Measurements from ENCODE around the gene LIX1L. TPM values are rescaled to one million over a fixed set of nuclear protein-coding genes. Genes with fewer than 3 reads are reported as not detected.
A peak's percentile ranks its signal among the peaks of the same experiment; 100 is the strongest.

Gene LIX1L
- total RNA-seq, 5 donors from 2014 or later (not counting 1 experiment from before 2014, with no cell fraction given) = 43.4 to 74.4 (median 64.2) TPM

- no peak overlapping the region for H3K27ac Mint-ChIP-seq
- peaks cover 29 to 69% (median 31%) of the 10 kb centered on the region in 3 donors for H3K4me1 Mint-ChIP-seq
- H3K27ac ChIP-seq (ENCODE audit: low read length) = peak overlapping the region; percentile 94
- peaks cover 61 to 86% of the 10 kb centered on the region in 2 experiments for H3K4me1 ChIP-seq (ENCODE audit: control insufficient read depth in 1 of 2, extremely low read depth in 1 of 2, insufficient read depth in 2 of 2, low read length in 2 of 2)
- ChIA-PET POLR2A (interaction anchor here in 1 of 2 donors (1.6 kb wide), 1 partner anchor 13 kb away, joined by 8 read pairs; the partner anchor contains the start of gene TXNIP), CTCF (no interaction called here)
- H3K36me3 Mint-ChIP-seq = no peaks in the 10 kb centered on the region
- no peak overlapping the region for H3K4me3 Mint-ChIP-seq
- no peaks in the 10 kb centered on the region for H3K9me3 Mint-ChIP-seq
- WGBS (ENCODE audit: insufficient coverage) = 91% methylated on average over 1 of the region's 1 CpG
- no peaks in the 10 kb centered on the region for H3K27me3 Mint-ChIP-seq
- H3K4me3 ChIP-seq (ENCODE audit: control insufficient read depth in 1 of 2, extremely low read depth in 1 of 2, low read length in 1 of 2) = no peak overlapping the region
- no peaks in the 10 kb centered on the region for H3K36me3 ChIP-seq (ENCODE audit: control insufficient read depth in 2 of 2, extremely low read depth in 1 of 2, insufficient read depth in 1 of 2, low read length in 1 of 2)
- DNase-seq (no peak), ATAC-seq (replicated peaks in 1 of 4) (no peak)
- no peaks in the 10 kb centered on the region for H3K9me3 ChIP-seq
- no peaks in the 10 kb centered on the region for H3K27me3 ChIP-seq (replicated peaks in 1 of 2; ENCODE audit: control insufficient read depth in 2 of 2, extremely low read depth in 1 of 2, insufficient read depth in 2 of 2, low read length in 1 of 2)
These were observed 25.4 kb upstream of the LIX1L start for GRCh38 chr1:145983206-145983675.

DNA sequence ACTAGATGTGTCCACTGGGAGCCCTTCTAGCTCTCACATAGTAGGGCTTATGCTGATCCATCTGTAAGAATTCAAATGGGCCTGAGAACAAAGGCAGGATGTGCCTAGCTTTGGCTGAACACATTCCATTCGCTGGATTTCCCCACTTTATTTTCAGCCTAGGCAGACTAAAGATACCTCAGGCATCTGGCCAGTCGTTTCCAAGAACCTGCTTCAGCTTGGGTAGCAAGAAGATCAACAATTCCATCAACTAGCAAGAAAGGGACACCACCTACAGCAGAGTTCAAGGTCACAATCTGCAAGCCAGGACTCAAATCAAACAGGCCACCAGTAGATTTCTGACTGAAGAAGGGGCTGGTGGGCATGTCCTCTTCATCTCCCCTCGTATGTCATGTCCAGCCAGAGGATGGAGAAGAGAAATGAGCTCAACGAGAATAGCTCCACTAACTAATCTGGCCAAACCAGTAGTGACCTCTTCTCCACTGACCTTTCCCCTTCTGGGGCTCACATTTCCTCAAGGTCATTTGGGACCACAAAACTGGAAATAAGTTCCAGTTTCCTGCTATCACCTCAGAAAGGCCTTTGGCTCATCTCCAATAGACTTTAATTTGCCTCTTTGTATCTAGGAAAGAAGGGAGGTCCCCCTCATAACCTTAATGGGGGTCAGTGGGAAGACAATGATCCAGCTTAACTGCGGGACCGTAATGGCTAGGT lies 24.4 kb upstream of the LIX1L start:
- peaks cover 68 to 90% of the 10 kb centered on the region in 2 experiments for H3K4me1 ChIP-seq (ENCODE audit: control insufficient read depth in 1 of 2, extremely low read depth in 1 of 2, insufficient read depth in 2 of 2, low read length in 2 of 2)
- WGBS (ENCODE audit: insufficient coverage) = 74% methylated on average over 4 of the region's 6 CpGs
- H3K27me3 Mint-ChIP-seq = no peaks in the 10 kb centered on the region
- H3K27me3 ChIP-seq (replicated peaks in 1 of 2; ENCODE audit: control insufficient read depth in 2 of 2, extremely low read depth in 1 of 2, insufficient read depth in 2 of 2, low read length in 1 of 2) = no peaks in the 10 kb centered on the region
- peak overlapping the region; percentile 94 for H3K27ac ChIP-seq (ENCODE audit: low read length)
- H3K4me1 Mint-ChIP-seq = peaks cover 22 to 59% (median 23%) of the 10 kb centered on the region in 3 donors
- peaks cover 7% of the 10 kb centered on the region for H3K36me3 Mint-ChIP-seq
- no peaks in the 10 kb centered on the region for H3K36me3 ChIP-seq (ENCODE audit: control insufficient read depth in 2 of 2, extremely low read depth in 1 of 2, insufficient read depth in 1 of 2, low read length in 1 of 2)
- no peak overlapping the region for H3K4me3 ChIP-seq (ENCODE audit: control insufficient read depth in 1 of 2, extremely low read depth in 1 of 2, low read length in 1 of 2)
- DNase-seq (no peak), ATAC-seq (replicated peaks in 1 of 4) (no peak)
- H3K27ac Mint-ChIP-seq = no peak overlapping the region
- H3K4me3 Mint-ChIP-seq = no peak overlapping the region
- no peaks in the 10 kb centered on the region for H3K9me3 Mint-ChIP-seq
- CTCF ChIA-PET = interaction anchor here in 1 of 2 donors (0.7 to 1.5 kb wide), 3 partner anchors 9 to 16 kb away, joined by 3 read pairs; no protein-coding TSS in a partner anchor
- POLR2A ChIA-PET = interaction anchor here (0.9 to 1.6 kb wide), 2 partner anchors 14 kb away, joined by 6 to 8 read pairs; partner anchors contain the start of gene TXNIP (in 2 of the 2)
- no peaks in the 10 kb centered on the region for H3K9me3 ChIP-seq

- no peak overlapping the region for H3K4me3 Mint-ChIP-seq
- no peak for ATAC-seq (replicated peaks in 1 of 4)
- H3K4me1 ChIP-seq (ENCODE audit: control insufficient read depth in 1 of 2, extremely low read depth in 1 of 2, insufficient read depth in 2 of 2, low read length in 2 of 2) = peaks cover 68 to 82% of the 10 kb centered on the region in 2 experiments
- ChIA-PET CTCF (interaction anchor here (0.7 to 6.7 kb wide), 16 partner anchors 8 to 135 kb away, joined by 3 to 148 read pairs (median 6); partner anchors contain the start of genes ANKRD34A (in 1 of the 2), LIX1L (in 1 of the 2), NUDT17 (in 1 of the 2) and POLR3GL (in 1 of the 2)), POLR2A (interaction anchor here (0.6 to 3.4 kb wide), 13 partner anchors 12 to 66 kb away, joined by 3 to 15 read pairs (median 7); partner anchors contain the start of genes LIX1L (in 2 of the 2), ANKRD34A (in 1 of the 2), POLR3GL (in 1 of the 2) and TXNIP (in 1 of the 2))
- peaks cover 13 to 49% (median 13%) of the 10 kb centered on the region in 3 donors for H3K4me1 Mint-ChIP-seq
- H3K4me3 ChIP-seq (ENCODE audit: control insufficient read depth in 1 of 2, extremely low read depth in 1 of 2, low read length in 1 of 2) = peak overlapping the region in 1 of 2 donors; percentile 33
- no peaks in the 10 kb centered on the region for H3K9me3 Mint-ChIP-seq
- H3K27ac ChIP-seq (ENCODE audit: low read length) = peak overlapping the region; percentile 94
- no peaks in the 10 kb centered on the region for H3K27me3 ChIP-seq (replicated peaks in 1 of 2; ENCODE audit: control insufficient read depth in 2 of 2, extremely low read depth in 1 of 2, insufficient read depth in 2 of 2, low read length in 1 of 2)
- peaks cover 7% of the 10 kb centered on the region for H3K36me3 Mint-ChIP-seq
- DNase-seq = no peak
- H3K9me3 ChIP-seq = no peaks in the 10 kb centered on the region
- H3K27ac Mint-ChIP-seq = no peak overlapping the region
- H3K27me3 Mint-ChIP-seq = no peaks in the 10 kb centered on the region
- H3K36me3 ChIP-seq (ENCODE audit: control insufficient read depth in 2 of 2, extremely low read depth in 1 of 2, insufficient read depth in 1 of 2, low read length in 1 of 2) = peaks cover 0 to 2% of the 10 kb centered on the region in 2 donors
- no CpG with 5 or more reads among the region's 1 CpG for WGBS (ENCODE audit: insufficient coverage)
These were observed 22.7 kb upstream of the LIX1L start for GRCh38 chr1:145980457-145980994.

GRCh38 chr1:145979746-145980456 lies 22.1 kb upstream of the LIX1L start:
- Mint-ChIP-seq H3K27me3 (no peaks in the 10 kb centered on the region), H3K27ac (no peak overlapping the region), H3K4me1 (peaks cover 6 to 48% (median 13%) of the 10 kb centered on the region in 3 donors), H3K9me3 (no peaks in the 10 kb centered on the region), H3K36me3 (peaks cover 13% of the 10 kb centered on the region), H3K4me3 (no peak overlapping the region)
- ChIA-PET POLR2A (interaction anchor here (0.6 to 3.4 kb wide), 18 partner anchors 9 to 67 kb away, joined by 3 to 15 read pairs (median 4); partner anchors contain the start of genes LIX1L (in 2 of the 2), ANKRD34A (in 1 of the 2), POLR3GL (in 1 of the 2) and RBM8A (in 1 of the 2)), CTCF (interaction anchor here (0.6 to 6.7 kb wide), 22 partner anchors 9 to 135 kb away, joined by 3 to 148 read pairs (median 6); partner anchors contain the start of genes ANKRD34A (in 1 of the 2), LIX1L (in 1 of the 2), NUDT17 (in 1 of the 2) and PIAS3 (in 1 of the 2))
- ATAC-seq (replicated peaks in 1 of 4) (peak; percentile 32 to 58 (median 48)), DNase-seq (peak in 2 of 35 experiments; percentile 49 to 74)
- WGBS (ENCODE audit: insufficient coverage) = 8% methylated on average over 2 of the region's 7 CpGs
- H3K9me3 ChIP-seq = no peaks in the 10 kb centered on the region
- H3K27ac ChIP-seq (ENCODE audit: low read length) = peak overlapping the region; percentile 94
- peaks cover 62 to 76% of the 10 kb centered on the region in 2 experiments for H3K4me1 ChIP-seq (ENCODE audit: control insufficient read depth in 1 of 2, extremely low read depth in 1 of 2, insufficient read depth in 2 of 2, low read length in 2 of 2)
- H3K4me3 ChIP-seq (ENCODE audit: control insufficient read depth in 1 of 2, extremely low read depth in 1 of 2, low read length in 1 of 2) = peak overlapping the region; percentile 20 to 33
- H3K27me3 ChIP-seq (replicated peaks in 1 of 2; ENCODE audit: control insufficient read depth in 2 of 2, extremely low read depth in 1 of 2, insufficient read depth in 2 of 2, low read length in 1 of 2) = no peaks in the 10 kb centered on the region
- H3K36me3 ChIP-seq (ENCODE audit: control insufficient read depth in 2 of 2, extremely low read depth in 1 of 2, insufficient read depth in 1 of 2, low read length in 1 of 2) = peaks cover 3% of the 10 kb centered on the region in 2 donors

- DNase-seq = peak in 33 of 35 experiments; percentile 53 to 91 (median 75)
- 13% methylated on average over 3 of the region's 9 CpGs for WGBS (ENCODE audit: insufficient coverage)
- no peaks in the 10 kb centered on the region for H3K9me3 Mint-ChIP-seq
- POLR2A ChIA-PET = interaction anchor here (0.6 to 3.4 kb wide), 13 partner anchors 10 to 59 kb away, joined by 3 to 15 read pairs (median 4); partner anchors contain the start of genes ANKRD34A (in 1 of the 2), LIX1L (in 1 of the 2), POLR3GL (in 1 of the 2) and RBM8A (in 1 of the 2)
- H3K4me3 ChIP-seq (ENCODE audit: control insufficient read depth in 1 of 2, extremely low read depth in 1 of 2, low read length in 1 of 2) = peak overlapping the region; percentile 20 to 33
- no peak overlapping the region for H3K27ac Mint-ChIP-seq
- peaks cover 1 to 42% (median 10%) of the 10 kb centered on the region in 3 donors for H3K4me1 Mint-ChIP-seq
- peaks cover 3% of the 10 kb centered on the region in 2 donors for H3K36me3 ChIP-seq (ENCODE audit: control insufficient read depth in 2 of 2, extremely low read depth in 1 of 2, insufficient read depth in 1 of 2, low read length in 1 of 2)
- no peak overlapping the region for H3K4me3 Mint-ChIP-seq
- H3K9me3 ChIP-seq = no peaks in the 10 kb centered on the region
- H3K27me3 ChIP-seq (replicated peaks in 1 of 2; ENCODE audit: control insufficient read depth in 2 of 2, extremely low read depth in 1 of 2, insufficient read depth in 2 of 2, low read length in 1 of 2) = no peaks in the 10 kb centered on the region
- H3K36me3 Mint-ChIP-seq = peaks cover 14% of the 10 kb centered on the region
- CTCF ChIA-PET = interaction anchor here (0.6 to 6.7 kb wide), 22 partner anchors 10 to 136 kb away, joined by 3 to 148 read pairs (median 6); partner anchors contain the start of genes ANKRD34A (in 1 of the 2), LIX1L (in 1 of the 2), NUDT17 (in 1 of the 2) and PIAS3 (in 1 of the 2)
- H3K4me1 ChIP-seq (ENCODE audit: control insufficient read depth in 1 of 2, extremely low read depth in 1 of 2, insufficient read depth in 2 of 2, low read length in 2 of 2) = peaks cover 60 to 68% of the 10 kb centered on the region in 2 experiments
- no peaks in the 10 kb centered on the region for H3K27me3 Mint-ChIP-seq
- ATAC-seq (replicated peaks in 1 of 4) = peak; percentile 74 to 81 (median 76)
- peak overlapping the region; percentile 94 for H3K27ac ChIP-seq (ENCODE audit: low read length)
These were observed 21.3 kb upstream of the LIX1L start for GRCh38 chr1:145978854-145979745.
